ENCODE data around the gene PCNA. TPM values are rescaled to one million over a fixed set of nuclear protein-coding genes. Genes with fewer than 3 reads are reported as not detected.

Gene PCNA
- total and polyA plus RNA-seq, 10 of the 15 experiments (the other 5 are each of a cell fraction or from before 2014, with no cell fraction given) = 389 to 694 (median 540) TPM

GRCh38 chr20:5119435-5120184 is at the start of gene PCNA (continued):
- 0 out of 2 replicates have a peak, but pooled peaks have one; percentile 59 for TF ChIP-seq E2F4 (IDR thresholded peaks at IDR 0.05; ENCODE audit: low read depth, low read length)
- peak; percentile 98 for TF ChIP-seq PML (IDR thresholded peaks at IDR 0.05; ENCODE audit: low read length)
- TF ChIP-seq SIX5 (IDR thresholded peaks at IDR 0.05; ENCODE audit: low read depth, low read length, severe bottlenecking) = no peak
- TF ChIP-seq FOS (IDR thresholded peaks at IDR 0.05; ENCODE audit: borderline replicate concordance, extremely low read depth, insufficient read length) = peak; percentile 8
- no peak; the same call in 1 of the 2 replicates for TF ChIP-seq EED (IDR thresholded peaks at IDR 0.05; ENCODE audit: low read depth)
- TF ChIP-seq HCFC1 (IDR thresholded peaks at IDR 0.05; ENCODE audit: low read length) = no peak
- TF ChIP-seq KLF5 (IDR thresholded peaks at IDR 0.05; ENCODE audit: partially characterized antibody) = peak; percentile 83

- Histone ChIP-seq H3K27me3 (replicated peaks in 1 of 2; ENCODE audit: control insufficient read depth in 2 of 2, insufficient read depth in 2 of 2, low read length in 1 of 2) (no peaks in the 10 kb centered on the region), H3K36me3 (ENCODE audit: control insufficient read depth in 2 of 2, insufficient read depth in 2 of 2, low read length in 1 of 2) (no peaks in the 10 kb centered on the region; a peak in 2 of 4 replicates), H3K9ac (ENCODE audit: control insufficient read depth, insufficient read depth, low read length) (no peak overlapping the region), H3K4me1 (ENCODE audit: control insufficient read depth, insufficient read depth, low read length) (peaks cover 56% of the 10 kb centered on the region), H3K27ac (ENCODE audit: control insufficient read depth, insufficient read depth) (peak overlapping the region; percentile 27), H3K9me3 (replicated peaks; ENCODE audit: control insufficient read depth, insufficient read depth, low read length) (no peaks in the 10 kb centered on the region), H4K20me1 (ENCODE audit: control insufficient read depth, insufficient read depth) (no peaks in the 10 kb centered on the region; the same call in 1 of the 2 replicates), H3K79me2 (ENCODE audit: control insufficient read depth, insufficient read depth, low read length) (peaks cover 12% of the 10 kb centered on the region), H2AFZ (ENCODE audit: control insufficient read depth, low read depth, low read length) (no peak overlapping the region), H3K4me2 (ENCODE audit: control insufficient read depth, insufficient read depth) (peak overlapping the region; percentile 51), H3K4me3 (no peak overlapping the region)
- intact Hi-C loops (cut with micrococcal nuclease; ENCODE audit: unreplicated experiment) (no loop called here), in situ Hi-C loops (cut with MboI) (no loop called here)
- RAD21 ChIA-PET (ENCODE audit: unreplicated experiment) = interaction anchor here (0.9 to 5.3 kb wide), 6 partner anchors 23 to 42 kb away, joined by 3 to 54 read pairs (median 4); partner anchors contain the start of gene CDS2
- POLR2A ChIA-PET = interaction anchor here (0.5 to 2.0 kb wide), 3 partner anchors 37 to 57 kb away, joined by 3 to 10 read pairs (median 5); partner anchors contain the start of gene CDS2
- ATAC-seq (peak; percentile 7), DNase-seq (ENCODE audit: low read depth, low spot score) (no peak), FAIRE-seq (no peak)
- TF ChIP-seq GATAD2B (conservative IDR thresholded peaks at IDR 0.05; ENCODE audit: low read depth) (0 out of 2 replicates have a peak, but pooled peaks have one; percentile 27), IKZF1 (conservative IDR thresholded peaks at IDR 0.05) (peak; percentile 76), IKZF2 (IDR thresholded peaks at IDR 0.05) (peak; percentile 71 to 72), EED (IDR thresholded peaks at IDR 0.05; ENCODE audit: low read depth) (peak; percentile 83), MLLT1 (IDR thresholded peaks at IDR 0.05) (no peak), POLR2AphosphoS5 (IDR thresholded peaks at IDR 0.05; ENCODE audit: low read length) (no peak), RELB (IDR thresholded peaks at IDR 0.05; ENCODE audit: low read depth) (peak; percentile 23; the same call in 1 of the 2 replicates), ZNF274 (IDR thresholded peaks at IDR 0.05; ENCODE audit: insufficient read depth, insufficient read length) (no peak), WRNIP1 (IDR thresholded peaks at IDR 0.05; ENCODE audit: borderline replicate concordance, low read depth, low read length) (no peak), HDAC6 (IDR thresholded peaks at IDR 0.05; ENCODE audit: unreplicated experiment) (no peak), MEF2B (IDR thresholded peaks at IDR 0.05; ENCODE audit: partially characterized antibody, poor library complexity, severe bottlenecking) (peak; percentile 88)
- CTCF ChIA-PET = interaction anchor here (0.7 to 8.4 kb wide), 12 partner anchors 10 to 54 kb away, joined by 3 to 56 read pairs (median 3); partner anchors contain the start of gene CDS2
- SMC1A ChIA-PET (ENCODE audit: uncharacterized antibody, unreplicated experiment) = interaction anchor here (1.2 to 6.7 kb wide), 7 partner anchors 11 to 42 kb away, joined by 4 to 64 read pairs (median 11); partner anchors contain the start of gene CDS2
- BruUV-seq (replicated peaks) = no TSS peak
- 0% methylated on average over 3 of the region's 3 CpGs for WGBS (ENCODE audit: insufficient coverage, insufficient replicate concordance, low lambda C conversion rate, missing lambda C conversion rate)
Measured at GRCh38 chr20:5168651-5169396, 49.1 kb upstream of the PCNA start.
